Thyroid gland (tissue), 4 donors: ENCODE results near the gene MYO1A. TPM values are rescaled to one million over a fixed set of nuclear protein-coding genes. Genes with fewer than 3 reads are reported as not detected.

Experiments used
- DNase-seq, 2 donors: peaks; one replicate each; pipeline ENCODE4 v3.0.0-alpha.2; 2019
- H3K27ac ChIP-seq, 3 donors: fragments of 200-600 bp; sonication (generic); 1 replicate in 2 of 3; 2 replicates in 1 of 3; pipeline ENCODE4 v1.5.1; 2016 to 2019; ENCODE audit warnings: mild to moderate bottlenecking in 1 of 3, moderate library complexity in 1 of 3
- H3K27me3 ChIP-seq: fragments of 200-600 bp; sonication (generic); one replicate; pipeline ENCODE4 v1.5.1; 2019
- H3K36me3 ChIP-seq, 2 donors: fragments of 200-600 bp; sonication (generic); one replicate each; pipeline ENCODE4 v1.5.1; 2016 to 2019
- H3K4me1 ChIP-seq, 2 donors: fragments of 200-600 bp; sonication (generic); one replicate each; pipeline ENCODE4 v1.5.1; 2017 to 2019
- H3K4me3 ChIP-seq, 3 donors: fragments of 200-600 bp; sonication (generic); replicated peaks in 1 of 3; 1 replicate in 2 of 3; 2 replicates in 1 of 3; pipeline ENCODE4 v1.5.1; 2016; ENCODE audit warnings: mild to moderate bottlenecking in 1 of 3
- H3K9me3 ChIP-seq: fragments of 200-600 bp; sonication (generic); one replicate; pipeline ENCODE4 v1.5.1; 2017
- CTCF ChIP-seq, 6 experiments: fragments of 200-600 bp in 3 of 6; fragments of 450-650 bp in 3 of 6; sonication (generic) in 3 of 6; IDR thresholded peaks; one replicate each; pipeline ENCODE4 v1.5.1; 2016 to 2019; ENCODE audit warnings: antibody characterized with exemption in 6 of 6, mild to moderate bottlenecking in 2 of 6, inconsistent platforms in 1 of 6, moderate library complexity in 1 of 6
- POLR2A ChIP-seq, 2 donors: fragments of 450-650 bp; IDR thresholded peaks; one replicate each; pipeline ENCODE4 v1.6.1; 2017; ENCODE audit warnings: antibody characterized with exemption in 2 of 2, mild to moderate bottlenecking in 2 of 2, moderate library complexity in 1 of 2
- WGBS, 2 donors: methylation state at CpG; one replicate each; pipeline ENCODE4 v1.1.5; 2017; 5-methylcytosine and 5-hydroxymethylcytosine counted together
- intact Hi-C: fragments of 100-400 bp; cut with DNase I; formaldehyde crosslinking; loops from one replicate; pipeline ENCODE4 v1.15.1; 2023
- total RNA-seq, 4 donors: library from RNA; depleted of rRNA; stranded (reverse); fragments of >200 nt; gene quantifications; one replicate each; pipeline ENCODE4 v1.2.3, GENCODE V29; 2016

The MYO1A gene
- total RNA-seq, 4 donors from 2014 or later, result not detected

GRCh38 chr12:56979628-56980027 lies 70.3 kb downstream of the MYO1A start:
- TF ChIP-seq CTCF (IDR thresholded peaks at IDR 0.05), result no peak
- TF ChIP-seq POLR2A (IDR thresholded peaks at IDR 0.05), result no peak
- Histone ChIP-seq H3K4me3 (no peak overlapping the region), H3K27ac (no peak overlapping the region), H3K36me3 (no peaks in the 10 kb centered on the region), H3K9me3 (no peaks in the 10 kb centered on the region), H3K27me3 (no peaks in the 10 kb centered on the region), H3K4me1 (no peaks in the 10 kb centered on the region)
- DNase-seq, result no peak
- intact Hi-C loops, result loop anchor here (10.0 kb wide), 1 partner anchor 135 kb away; no protein-coding TSS in a partner anchor
- WGBS, 2 donors, result 100% methylated on average over 2 to 3 of the region's 3 CpGs

Other genes with a start within 250 kb of the MYO1A start
- gene SDR9C7, start 115.7 kb downstream of the MYO1A start, total RNA-seq, result not detected
- 1 to 10 TPM in 1 of 4 donors, under 1 TPM in 1, not detected in 2; 0.22 to 1.3 TPM for gene RDH16, start 92.5 kb downstream of the MYO1A start, total RNA-seq
- 1 to 10 TPM; 4.5 to 8.5 (median 7.4) TPM for gene ZBTB39, start 43.6 kb downstream of the MYO1A start, total RNA-seq
- gene TAC3, start 33.6 kb downstream of the MYO1A start, total RNA-seq, result not detected
- gene NEMP1, start 28.7 kb upstream of the MYO1A start, total RNA-seq, result 10 to 100 TPM in 2 of 4 donors, 1 to 10 TPM in 2; 5.6 to 10.9 (median 9.2) TPM
- gene NAB2, start 39.0 kb upstream of the MYO1A start, total RNA-seq, result 10 to 100 TPM; 11.8 to 48.0 (median 16.1) TPM
- gene STAT6, start 61.2 kb upstream of the MYO1A start, total RNA-seq, result 100 to 1,000 TPM in 1 of 4 donors, 10 to 100 TPM in 3; 79.0 to 144 (median 89.8) TPM
- gene LRP1, start 78.4 kb upstream of the MYO1A start, total RNA-seq, result 100 to 1,000 TPM in 3 of 4 donors, 10 to 100 TPM in 1; 98.5 to 161 (median 118) TPM
- gene LRP1-AS, start 97.5 kb upstream of the MYO1A start, total RNA-seq, result not detected
- under 1 TPM in 1 of 4 donors, not detected in 3; 0.27 TPM for gene NXPH4, start 166.7 kb upstream of the MYO1A start, total RNA-seq
- 10 to 100 TPM; 34.0 to 58.4 (median 49.8) TPM for gene SHMT2, start 179.6 kb upstream of the MYO1A start, total RNA-seq
- 1 to 10 TPM in 2 of 4 donors, under 1 TPM in 1, not detected in 1; 0.88 to 7.3 (median 3.0) TPM for gene STAC3, start 201.1 kb upstream of the MYO1A start, total RNA-seq